IMR-90 (cell line): Measurements from ENCODE around the gene NDC80. TPM values are rescaled to one million over a fixed set of nuclear protein-coding genes. Genes with fewer than 3 reads are reported as not detected.
A peak's percentile ranks its signal among the peaks of the same experiment; 100 is the strongest.

Source experiments
- ATAC-seq: fragments of 200-7000 bp; cut with Tn5 transposase; 2 replicates; pipeline ENCODE4 v1.9.1; 2020; ENCODE audit warnings: low read depth, mild to moderate bottlenecking, moderate library complexity
- BruUV-seq: library from RNA; stranded (reverse); fragments of 400-500 nt; replicated peaks from 2 replicates; lab custom pipeline; 2021; lab: Mats Ljungman, UMichigan
- CTCF ChIA-PET: fragments of 300-600 bp; formaldehyde crosslinking; extraction: SDS; loops from one replicate; lab custom pipeline; 2021; ENCODE audit warnings: antibody characterized with exemption; lab: Yijun Ruan, JAX
- POLR2A ChIA-PET: fragments of 300-600 bp; sonication (Branson Sonifier 250); formaldehyde crosslinking; loops from one replicate; lab custom pipeline; 2022; ENCODE audit warnings: antibody characterized with exemption; ENCODE audit not compliant: unreplicated experiment; lab: Charles Lee
- DNase-seq: peaks from one replicate; pipeline ENCODE4 v3.0.0; 2013
- H2AFZ ChIP-seq: replicated peaks from 2 replicates; pipeline ENCODE3; 2013; ENCODE audit warnings: low read length, mild to moderate bottlenecking; ENCODE audit not compliant: poor library complexity
- H2AK5ac ChIP-seq: 2 replicates; pipeline ENCODE4 v1.6.1; 2013; ENCODE audit warnings: low read depth, low read length, inconsistent platforms
- H2AK9ac ChIP-seq: replicated peaks from 2 replicates; pipeline ENCODE3; 2013; ENCODE audit warnings: mild to moderate bottlenecking, low read depth, low read length, moderate library complexity; ENCODE audit not compliant: poor library complexity
- H2BK120ac ChIP-seq: 2 replicates; pipeline ENCODE4 v1.6.1; 2013; ENCODE audit warnings: low read depth, low read length, inconsistent platforms
- H2BK15ac ChIP-seq: 3 replicates; pipeline ENCODE4 v1.6.1; 2013; ENCODE audit warnings: low read depth, low read length, inconsistent platforms
- H2BK20ac ChIP-seq: 2 replicates; pipeline ENCODE4 v1.6.1; 2013; ENCODE audit warnings: low read depth, mild to moderate bottlenecking, inconsistent platforms, low read length, moderate library complexity
- H2BK5ac ChIP-seq: 2 replicates; pipeline ENCODE4 v1.6.1; 2013; ENCODE audit warnings: mild to moderate bottlenecking, low read depth, low read length, inconsistent platforms; ENCODE audit not compliant: poor library complexity, severe bottlenecking
- H3K14ac ChIP-seq: replicated peaks from 2 replicates; pipeline ENCODE4 v1.6.1; 2013; ENCODE audit warnings: low read depth, low read length, inconsistent platforms
- H3K18ac ChIP-seq: 2 replicates; pipeline ENCODE4 v1.6.1; 2013; ENCODE audit warnings: low read depth, low read length, control low read depth
- H3K23ac ChIP-seq: 2 replicates; pipeline ENCODE4 v1.6.1; 2013; ENCODE audit warnings: low read depth, low read length, inconsistent platforms
- H3K27ac ChIP-seq: 2 replicates; pipeline ENCODE4 v1.5.1; 2013; ENCODE audit warnings: mild to moderate bottlenecking, control low read depth, low read length; ENCODE audit not compliant: insufficient read depth
- H3K27me3 ChIP-seq: 2 replicates; pipeline ENCODE4 v1.6.1; 2013; ENCODE audit warnings: low read length; ENCODE audit not compliant: control insufficient read depth, insufficient read depth
- H3K36me3 ChIP-seq: 2 replicates; pipeline ENCODE4 v1.6.1; 2013; ENCODE audit warnings: low read length, mixed read lengths; ENCODE audit not compliant: control insufficient read depth, insufficient read depth
- H3K4ac ChIP-seq: 2 replicates; pipeline ENCODE4 v1.6.1; 2013; ENCODE audit warnings: low read depth, low read length, inconsistent platforms
- H3K4me1 ChIP-seq: 2 replicates; pipeline ENCODE4 v1.6.1; 2013; ENCODE audit warnings: low read length, mixed read lengths; ENCODE audit not compliant: control insufficient read depth, insufficient read depth
- H3K4me2 ChIP-seq: 2 replicates; pipeline ENCODE4 v1.6.1; 2013; ENCODE audit warnings: low read depth, mild to moderate bottlenecking, control low read depth, low read length, moderate library complexity
- H3K4me3 ChIP-seq: 2 replicates; pipeline ENCODE4 v1.5.1; 2013; ENCODE audit warnings: low read depth, mild to moderate bottlenecking, control low read depth, low read length, moderate library complexity; ENCODE audit not compliant: insufficient read depth
- H3K56ac ChIP-seq: 2 replicates; pipeline ENCODE4 v1.6.1; 2013; ENCODE audit warnings: low read length, inconsistent platforms; ENCODE audit not compliant: insufficient read depth; ENCODE audit errors: extremely low read depth
- H3K79me1 ChIP-seq, 2 experiments: 2 replicates each; pipeline ENCODE4 v1.6.1; 2013; ENCODE audit warnings: low read length in 2 of 2, inconsistent platforms in 1 of 2, low read depth in 1 of 2
- H3K9ac ChIP-seq: 2 replicates; pipeline ENCODE4 v1.6.1; 2013; ENCODE audit warnings: low read depth, low read length, control low read depth
- H3K9me1 ChIP-seq: 2 replicates; pipeline ENCODE4 v1.6.1; 2013; ENCODE audit warnings: low read length, inconsistent platforms; ENCODE audit not compliant: insufficient read depth
- H3K9me3 ChIP-seq: 2 replicates; pipeline ENCODE4 v1.6.1; 2013; ENCODE audit warnings: low read length; ENCODE audit not compliant: control insufficient read depth, insufficient read depth
- H4K20me1 ChIP-seq: 2 replicates; pipeline ENCODE4 v1.6.1; 2013; ENCODE audit warnings: low read length, inconsistent platforms; ENCODE audit not compliant: insufficient read depth
- H4K5ac ChIP-seq: 2 replicates; pipeline ENCODE4 v1.6.1; 2013; ENCODE audit warnings: mild to moderate bottlenecking, low read depth, low read length, control low read depth
- H4K8ac ChIP-seq, 2 experiments: 2 replicates each; pipeline ENCODE4 v1.6.1; 2013; ENCODE audit warnings: low read depth in 2 of 2, low read length in 2 of 2, control low read depth in 1 of 2, inconsistent platforms in 1 of 2
- H4K91ac ChIP-seq: 2 replicates; pipeline ENCODE4 v1.6.1; 2013; ENCODE audit warnings: low read depth, low read length, inconsistent platforms; ENCODE audit not compliant: insufficient read depth
- BHLHE40 ChIP-seq: fragments of 150-350 bp; IDR thresholded peaks from 2 replicates; pipeline ENCODE4 v1.6.1; 2016; ENCODE audit warnings: mild to moderate bottlenecking, low read depth, low read length
- CEBPB ChIP-seq: IDR thresholded peaks from 2 replicates; pipeline ENCODE4 v1.6.1; 2012; ENCODE audit warnings: low read depth, low read length, improper control_type of control experiment
- ELK1 ChIP-seq: fragments of 150-350 bp; IDR thresholded peaks from 2 replicates; pipeline ENCODE4 v1.6.1; 2016; ENCODE audit warnings: low read depth, mild to moderate bottlenecking, low read length, moderate library complexity, borderline replicate concordance
- MAZ ChIP-seq: IDR thresholded peaks from 2 replicates; pipeline ENCODE4 v1.6.1; 2012; ENCODE audit warnings: low read depth, mild to moderate bottlenecking, low read length, improper control_type of control experiment, moderate library complexity, borderline replicate concordance
- MXI1 ChIP-seq: IDR thresholded peaks from 2 replicates; pipeline ENCODE4 v1.6.1; 2012; ENCODE audit warnings: low read depth, mild to moderate bottlenecking, low read length, moderate library complexity, borderline replicate concordance
- NFE2L2 ChIP-seq: fragments of 150-350 bp; IDR thresholded peaks from 2 replicates; pipeline ENCODE4 v1.6.1; 2016; ENCODE audit warnings: low read depth, mild to moderate bottlenecking, low read length
- POLR2A ChIP-seq: IDR thresholded peaks from 2 replicates; pipeline ENCODE4 v1.6.1; 2012; ENCODE audit warnings: mild to moderate bottlenecking, low read depth, low read length
- RAD21 ChIP-seq: IDR thresholded peaks from 2 replicates; pipeline ENCODE4 v1.6.1; 2012; ENCODE audit warnings: low read length, improper control_type of control experiment
- RCOR1 ChIP-seq: IDR thresholded peaks from 2 replicates; pipeline ENCODE4 v1.6.1; 2012; ENCODE audit warnings: mild to moderate bottlenecking, low read length, improper control_type of control experiment; ENCODE audit not compliant: insufficient replicate concordance
- RFX5 ChIP-seq: IDR thresholded peaks from 2 replicates; pipeline ENCODE4 v1.8.0; 2012; ENCODE audit warnings: low read depth, mild to moderate bottlenecking, low read length, moderate library complexity
- USF2 ChIP-seq: fragments of 150-350 bp; IDR thresholded peaks from 2 replicates; pipeline ENCODE4 v1.6.1; 2017; ENCODE audit warnings: mild to moderate bottlenecking, antibody characterized with exemption, low read length, low read depth
- WGBS, 2 experiments: methylation state at CpG; one replicate each; pipeline versions ENCODE4 v1.1.5 to v1.1.7; 2013; ENCODE audit warnings: missing lambda C conversion rate in 2 of 2; ENCODE audit not compliant: insufficient read length in 1 of 2; ENCODE audit errors: extremely low coverage in 2 of 2; 5-methylcytosine and 5-hydroxymethylcytosine counted together
- dilution Hi-C: fragments of 300-500 bp; cut with HindIII; formaldehyde crosslinking; loops from one replicate; pipeline ENCODE4 v1.14.3; 2018; ENCODE audit warnings: low sequenced_read_pairs; ENCODE audit not compliant: unreplicated experiment
- in situ Hi-C: fragments of 300-500 bp; cut with MboI; formaldehyde crosslinking; loops from 3 replicates; pipeline ENCODE4 v1.14.3; 2019; ENCODE audit warnings: low sequenced_read_pairs, inconsistent platforms, mixed read lengths
- intact Hi-C: fragments of 100-400 bp; cut with micrococcal nuclease; formaldehyde crosslinking; loops from 2 replicates; pipeline ENCODE4 v1.10.0; 2022
- polyA plus RNA-seq, 3 experiments: library from polyadenylated mRNA; depleted of rRNA; stranded (reverse); fragments of >200 nt; gene quantifications; 2 replicates each; pipeline ENCODE4 v1.2.3, GENCODE V29; 2012; ENCODE audit warnings: low replicate concordance in 1 of 3
- total RNA-seq: library from RNA; depleted of rRNA; stranded (reverse); fragments of >200 nt; gene quantifications from 2 replicates; pipeline ENCODE4 v1.2.3, GENCODE V29; 2012

Gene NDC80
- total and polyA plus RNA-seq, 2 of the 4 experiments (the other 2 are of a cell fraction), result 11.8 to 15.5 TPM

- in situ Hi-C loops, result loop anchor here (25.0 kb wide), 1 partner anchor 953 kb away; no protein-coding TSS in a partner anchor
- Histone ChIP-seq H3K27ac (no peak overlapping the region), H3K18ac (no peak overlapping the region), H2AFZ (no peak overlapping the region), H3K9ac (no peak overlapping the region), H2BK120ac (peak overlapping the region; percentile 46; the same call in 1 of the 2 replicates), H3K4me1 (no peaks in the 10 kb centered on the region), H4K20me1 (no peaks in the 10 kb centered on the region), H3K9me1 (no peaks in the 10 kb centered on the region), H3K56ac (no peak overlapping the region), H2AK9ac (no peak overlapping the region), H4K8ac (no peak overlapping the region), H2BK20ac (no peak overlapping the region; the same call in 1 of the 2 replicates), H3K79me1 (no peaks in the 10 kb centered on the region), H3K36me3 (no peaks in the 10 kb centered on the region), H3K14ac (0 out of 2 replicates have a peak overlapping the region, but pooled peaks have one; percentile 42), H2BK5ac (no peak overlapping the region), H2AK5ac (no peak overlapping the region), H4K91ac (no peak overlapping the region; the same call in 1 of the 2 replicates), H3K9me3 (no peaks in the 10 kb centered on the region), H3K4ac (no peak overlapping the region), H3K4me3 (no peak overlapping the region), H3K23ac (no peak overlapping the region), H2BK15ac (no peak overlapping the region), H3K27me3 (no peaks in the 10 kb centered on the region), H3K4me2 (no peak overlapping the region), H4K5ac (no peak overlapping the region)
- TF ChIP-seq USF2 (no peak), BHLHE40 (no peak), CEBPB (no peak), RAD21 (no peak), MXI1 (no peak), MAZ (no peak), POLR2A (no peak), RCOR1 (no peak), RFX5 (no peak), NFE2L2 (no peak), ELK1 (no peak)
- dilution Hi-C loops, result no loop called here
- no peak for DNase-seq
- intact Hi-C loops, result loop anchor here (10.0 kb wide), 1 partner anchor 1576 kb away; no protein-coding TSS in a partner anchor
- ChIA-PET CTCF (interaction anchor here (0.5 kb wide), 1 partner anchor 1617 kb away, joined by 3 read pairs; no protein-coding TSS in a partner anchor), POLR2A (no interaction called here)
- WGBS, 2 experiments, result no CpG with 5 or more reads among the region's 4 CpGs
- no peak for ATAC-seq
- no TSS peak for BruUV-seq
These were observed 30.8 kb upstream of the NDC80 start for GRCh38 chr18:2540575-2540974.
